HepG2 (cell line): ENCODE data around the gene C11orf68. TPM values are rescaled to one million over a fixed set of nuclear protein-coding genes. Genes with fewer than 3 reads are reported as not detected.

Source experiments
- CREM ChIP-seq, 2 experiments: sonication (generic) in 1 of 2; formaldehyde crosslinking in 1 of 2; IDR thresholded peaks; 2 replicates each; pipeline versions ENCODE4 v1.4.0 to v1.6.1; 2016 to 2020; ENCODE audit warnings: antibody characterized with exemption in 1 of 2, mild to moderate bottlenecking in 1 of 2, missing genetic modification reagents in 1 of 2
- MZF1 ChIP-seq: sonication (generic); formaldehyde crosslinking; IDR thresholded peaks from 2 replicates; pipeline ENCODE4 v1.8.1; 2023; ENCODE audit warnings: mild to moderate bottlenecking, missing genetic modification reagents, borderline replicate concordance
- NFYB ChIP-seq: sonication (generic); formaldehyde crosslinking; IDR thresholded peaks from 2 replicates; pipeline ENCODE4 v1.4.0; 2020; ENCODE audit warnings: missing genetic modification reagents
- RARA ChIP-seq: IDR thresholded peaks from 2 replicates; pipeline ENCODE4 v1.6.1; 2016; ENCODE audit warnings: missing genetic modification reagents, missing compliant biosample characterization
- SUZ12 ChIP-seq: fragments of 150-350 bp; IDR thresholded peaks from 2 replicates; pipeline ENCODE4 v1.6.1; 2014; ENCODE audit warnings: low read depth, low read length
- ZNF33B ChIP-seq: sonication (generic); formaldehyde crosslinking; IDR thresholded peaks from 2 replicates; pipeline ENCODE4 v1.5.1; 2020; ENCODE audit warnings: mild to moderate bottlenecking, missing genetic modification reagents
- ZNF605 ChIP-seq: sonication (generic); formaldehyde crosslinking; IDR thresholded peaks from 2 replicates; pipeline ENCODE4 v1.8.0; 2022; ENCODE audit warnings: mild to moderate bottlenecking, missing genetic modification reagents
- ZNF607 ChIP-seq: sonication (generic); formaldehyde crosslinking; IDR thresholded peaks from 2 replicates; pipeline ENCODE4 v1.5.1; 2020; ENCODE audit warnings: missing genetic modification reagents, mild to moderate bottlenecking, borderline replicate concordance
- ZNF7 ChIP-seq: IDR thresholded peaks from 2 replicates; pipeline ENCODE4 v1.6.1; 2016; ENCODE audit warnings: missing biosample characterization, missing genetic modification reagents
- ZNF850 ChIP-seq: sonication (generic); formaldehyde crosslinking; conservative IDR thresholded peaks from 2 replicates; pipeline ENCODE4 v1.9.0; 2021; ENCODE audit warnings: mild to moderate bottlenecking, missing genetic modification reagents
- ZNF883 ChIP-seq: sonication (generic); formaldehyde crosslinking; IDR thresholded peaks from 2 replicates; pipeline ENCODE4 v1.5.1; 2020; ENCODE audit warnings: mild to moderate bottlenecking, missing genetic modification reagents; ENCODE audit errors: not compliant biosample characterization
- ZZZ3 ChIP-seq: sonication (generic); formaldehyde crosslinking; IDR thresholded peaks from 2 replicates; pipeline ENCODE4 v1.4.0; 2020; ENCODE audit warnings: missing genetic modification reagents, mild to moderate bottlenecking, borderline replicate concordance
- polyA plus RNA-seq, 8 experiments: library from polyadenylated mRNA; depleted of rRNA in 3 of 8; stranded (reverse) in 7 of 8; unstranded in 1 of 8; fragments of >200 nt; fragmentation: Illumina TruSeq in 4 of 8; extraction: Trizol in 4 of 8; gene quantifications; 2 replicates each; pipeline versions ENCODE4 v1.2.1 to v1.2.3, GENCODE V29; 2011 to 2016; ENCODE audit warnings: low read depth in 4 of 8, missing spikeins in 1 of 8, mixed read lengths in 1 of 8; ENCODE audit not compliant: insufficient read depth in 1 of 8
- total RNA-seq, 5 experiments: library from RNA; depleted of rRNA; stranded (reverse); fragments of >200 nt; fragmentation: Illumina TruSeq; extraction: Trizol; gene quantifications; 2 replicates each; pipeline ENCODE4 v1.2.3, GENCODE V29; 2016; ENCODE audit warnings: low read depth in 1 of 5
- TF ChIP-seq, protein P1 (sequence below): sonication (generic); formaldehyde crosslinking; IDR thresholded peaks from 2 replicates; pipeline ENCODE4 v1.5.0; 2020; ENCODE audit warnings: missing genetic modification reagents, mild to moderate bottlenecking, borderline replicate concordance
- TF ChIP-seq, protein P2 (sequence below): sonication (generic); formaldehyde crosslinking; IDR thresholded peaks from 2 replicates; pipeline ENCODE4 v1.8.0; 2022; ENCODE audit warnings: mild to moderate bottlenecking, missing genetic modification reagents, moderate library complexity
- TF ChIP-seq, protein P3 (sequence below): sonication (generic); formaldehyde crosslinking; IDR thresholded peaks from 2 replicates; pipeline ENCODE4 v1.5.1; 2020; ENCODE audit warnings: mild to moderate bottlenecking, moderate library complexity, missing genetic modification reagents
- TF ChIP-seq, protein P4 (sequence below), 2 experiments: fragments of 450-650 bp in 1 of 2; sonication (generic) in 1 of 2; formaldehyde crosslinking in 1 of 2; IDR thresholded peaks; 2 replicates each; pipeline versions ENCODE4 v1.6.1 to v1.8.0; 2016 to 2022; ENCODE audit warnings: antibody characterized with exemption in 1 of 2, mild to moderate bottlenecking in 1 of 2, missing genetic modification reagents in 1 of 2

Gene C11orf68
- total and polyA plus RNA-seq, 2 of the 13 experiments (the other 11 are each of a cell fraction or from before 2014, with no cell fraction given), result 8.4 to 28.3 TPM

DNA sequence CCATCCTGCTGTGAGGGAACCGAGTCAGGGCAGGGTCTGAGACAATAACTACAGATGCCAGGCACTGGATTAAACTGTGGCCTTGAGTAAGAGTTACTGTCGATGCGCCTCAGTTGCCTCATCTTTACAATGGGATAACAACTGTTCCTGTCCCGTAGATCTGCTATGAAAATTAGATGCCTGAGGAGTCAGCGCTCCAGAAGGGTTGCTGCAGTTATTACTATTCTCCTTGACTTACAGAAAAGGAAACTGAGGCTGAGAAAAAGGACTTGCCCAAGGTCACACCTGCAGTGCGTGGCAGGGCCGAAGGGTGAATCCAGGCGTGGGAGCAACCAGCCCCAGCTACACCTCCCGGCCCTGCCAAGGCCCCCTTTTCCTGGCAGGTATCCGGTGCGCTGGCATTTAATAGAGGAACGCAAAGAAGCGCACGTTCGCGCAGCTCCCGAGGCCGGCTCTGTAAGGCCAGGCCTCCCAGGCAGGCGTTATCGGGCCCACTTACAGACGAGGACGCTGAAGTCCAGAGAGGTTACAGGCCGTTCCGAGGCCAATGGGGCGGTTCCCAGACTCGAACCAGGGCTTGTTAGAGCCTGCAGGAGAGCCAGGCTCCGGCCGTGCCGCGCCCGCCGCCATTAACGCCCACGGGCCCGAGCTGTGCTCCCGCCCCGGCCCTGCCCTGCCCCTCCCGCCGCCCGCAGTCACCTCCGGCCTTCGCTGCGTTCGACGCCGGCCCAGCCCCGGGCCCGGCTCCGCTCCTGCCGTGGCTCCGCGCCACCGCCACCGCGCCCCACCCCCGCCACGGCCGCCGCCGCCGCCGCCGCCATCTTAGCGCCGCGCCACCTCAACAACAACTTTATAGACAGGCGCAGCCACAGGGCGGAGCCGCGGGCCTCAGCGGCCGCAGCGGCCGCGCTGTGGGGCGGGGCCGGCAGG is at the start of gene C11orf68 (continued):
- TF ChIP-seq CREM (IDR thresholded peaks at IDR 0.05) (no peak), CREM (CRISPR knock-in tag; IDR thresholded peaks at IDR 0.05) (no peak), RARA (CRISPR knock-in tag) (no peak), ZNF33B (CRISPR knock-in tag) (no peak), MZF1 (CRISPR knock-in tag) (no peak), ZNF605 (CRISPR knock-in tag) (no peak), ZNF7 (no peak), ZZZ3 (CRISPR knock-in tag) (no peak), SUZ12 (no peak), ZNF607 (CRISPR knock-in tag) (peak; percentile 71), NFYB (CRISPR knock-in tag) (peak; percentile 5; the same call in 1 of the 2 replicates), ZNF883 (peak; percentile 8), ZNF850 (CRISPR knock-in tag) (no peak)
- TF ChIP-seq, protein P1, sequence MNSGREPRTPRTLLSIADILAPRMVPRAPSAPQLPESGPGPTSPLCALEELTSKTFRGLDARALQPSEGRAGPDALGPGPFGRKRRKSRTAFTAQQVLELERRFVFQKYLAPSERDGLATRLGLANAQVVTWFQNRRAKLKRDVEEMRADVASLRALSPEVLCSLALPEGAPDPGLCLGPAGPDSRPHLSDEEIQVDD (CRISPR knock-in tag), result no peak
- TF ChIP-seq, protein P2, sequence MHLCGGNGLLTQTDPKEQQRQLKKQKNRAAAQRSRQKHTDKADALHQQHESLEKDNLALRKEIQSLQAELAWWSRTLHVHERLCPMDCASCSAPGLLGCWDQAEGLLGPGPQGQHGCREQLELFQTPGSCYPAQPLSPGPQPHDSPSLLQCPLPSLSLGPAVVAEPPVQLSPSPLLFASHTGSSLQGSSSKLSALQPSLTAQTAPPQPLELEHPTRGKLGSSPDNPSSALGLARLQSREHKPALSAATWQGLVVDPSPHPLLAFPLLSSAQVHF, result no peak
- TF ChIP-seq, protein P3, sequence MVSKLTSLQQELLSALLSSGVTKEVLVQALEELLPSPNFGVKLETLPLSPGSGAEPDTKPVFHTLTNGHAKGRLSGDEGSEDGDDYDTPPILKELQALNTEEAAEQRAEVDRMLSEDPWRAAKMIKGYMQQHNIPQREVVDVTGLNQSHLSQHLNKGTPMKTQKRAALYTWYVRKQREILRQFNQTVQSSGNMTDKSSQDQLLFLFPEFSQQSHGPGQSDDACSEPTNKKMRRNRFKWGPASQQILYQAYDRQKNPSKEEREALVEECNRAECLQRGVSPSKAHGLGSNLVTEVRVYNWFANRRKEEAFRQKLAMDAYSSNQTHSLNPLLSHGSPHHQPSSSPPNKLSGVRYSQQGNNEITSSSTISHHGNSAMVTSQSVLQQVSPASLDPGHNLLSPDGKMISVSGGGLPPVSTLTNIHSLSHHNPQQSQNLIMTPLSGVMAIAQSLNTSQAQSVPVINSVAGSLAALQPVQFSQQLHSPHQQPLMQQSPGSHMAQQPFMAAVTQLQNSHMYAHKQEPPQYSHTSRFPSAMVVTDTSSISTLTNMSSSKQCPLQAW (CRISPR knock-in tag), result no peak
- TF ChIP-seq, protein P4, sequence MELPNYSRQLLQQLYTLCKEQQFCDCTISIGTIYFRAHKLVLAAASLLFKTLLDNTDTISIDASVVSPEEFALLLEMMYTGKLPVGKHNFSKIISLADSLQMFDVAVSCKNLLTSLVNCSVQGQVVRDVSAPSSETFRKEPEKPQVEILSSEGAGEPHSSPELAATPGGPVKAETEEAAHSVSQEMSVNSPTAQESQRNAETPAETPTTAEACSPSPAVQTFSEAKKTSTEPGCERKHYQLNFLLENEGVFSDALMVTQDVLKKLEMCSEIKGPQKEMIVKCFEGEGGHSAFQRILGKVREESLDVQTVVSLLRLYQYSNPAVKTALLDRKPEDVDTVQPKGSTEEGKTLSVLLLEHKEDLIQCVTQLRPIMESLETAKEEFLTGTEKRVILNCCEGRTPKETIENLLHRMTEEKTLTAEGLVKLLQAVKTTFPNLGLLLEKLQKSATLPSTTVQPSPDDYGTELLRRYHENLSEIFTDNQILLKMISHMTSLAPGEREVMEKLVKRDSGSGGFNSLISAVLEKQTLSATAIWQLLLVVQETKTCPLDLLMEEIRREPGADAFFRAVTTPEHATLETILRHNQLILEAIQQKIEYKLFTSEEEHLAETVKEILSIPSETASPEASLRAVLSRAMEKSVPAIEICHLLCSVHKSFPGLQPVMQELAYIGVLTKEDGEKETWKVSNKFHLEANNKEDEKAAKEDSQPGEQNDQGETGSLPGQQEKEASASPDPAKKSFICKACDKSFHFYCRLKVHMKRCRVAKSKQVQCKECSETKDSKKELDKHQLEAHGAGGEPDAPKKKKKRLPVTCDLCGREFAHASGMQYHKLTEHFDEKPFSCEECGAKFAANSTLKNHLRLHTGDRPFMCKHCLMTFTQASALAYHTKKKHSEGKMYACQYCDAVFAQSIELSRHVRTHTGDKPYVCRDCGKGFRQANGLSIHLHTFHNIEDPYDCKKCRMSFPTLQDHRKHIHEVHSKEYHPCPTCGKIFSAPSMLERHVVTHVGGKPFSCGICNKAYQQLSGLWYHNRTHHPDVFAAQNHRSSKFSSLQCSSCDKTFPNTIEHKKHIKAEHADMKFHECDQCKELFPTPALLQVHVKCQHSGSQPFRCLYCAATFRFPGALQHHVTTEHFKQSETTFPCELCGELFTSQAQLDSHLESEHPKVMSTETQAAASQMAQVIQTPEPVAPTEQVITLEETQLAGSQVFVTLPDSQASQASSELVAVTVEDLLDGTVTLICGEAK (IDR thresholded peaks at IDR 0.05), result peak; percentile 69
- TF ChIP-seq, protein P4 (CRISPR knock-in tag; IDR thresholded peaks at IDR 0.05), result peak; percentile 99
